Karpas-422 (cell line): ENCODE data around the gene SARS1. TPM values are rescaled to one million over a fixed set of nuclear protein-coding genes. Genes with fewer than 3 reads are reported as not detected.

Source experiments
- DNase-seq: peaks from one replicate; pipeline ENCODE4 v3.0.0-alpha.2; 2015
- H2AFZ ChIP-seq: fragments of 200-600 bp; sonication (generic); 2 replicates; pipeline ENCODE4 v1.6.1; 2014; ENCODE audit warnings: antibody characterized with exemption, low read length, mixed read lengths
- H3K27ac ChIP-seq: fragments of 200-600 bp; sonication (generic); 2 replicates; pipeline ENCODE4 v1.5.1; 2014; ENCODE audit warnings: mild to moderate bottlenecking, low read length, moderate library complexity
- H3K27me3 ChIP-seq: fragments of 200-600 bp; sonication (generic); 2 replicates; pipeline ENCODE4 v1.6.1; 2014; ENCODE audit warnings: low read length, mixed read lengths
- H3K36me3 ChIP-seq: fragments of 200-600 bp; sonication (generic); 2 replicates; pipeline ENCODE4 v1.6.1; 2014; ENCODE audit warnings: low read length, mixed read lengths; ENCODE audit not compliant: insufficient read depth
- H3K4me1 ChIP-seq: fragments of 200-600 bp; sonication (generic); 2 replicates; pipeline ENCODE4 v1.6.1; 2014; ENCODE audit warnings: mild to moderate bottlenecking, low read length, mixed read lengths
- H3K4me2 ChIP-seq: fragments of 200-600 bp; sonication (generic); 2 replicates; pipeline ENCODE4 v1.6.1; 2014; ENCODE audit warnings: low read length, low read depth, mild to moderate bottlenecking; ENCODE audit not compliant: poor library complexity, severe bottlenecking
- H3K4me3 ChIP-seq: fragments of 200-600 bp; sonication (generic); 2 replicates; pipeline ENCODE4 v1.5.1; 2014; ENCODE audit warnings: mild to moderate bottlenecking, antibody characterized with exemption, low read length, mixed read lengths
- H3K79me2 ChIP-seq: fragments of 200-600 bp; sonication (generic); 2 replicates; pipeline ENCODE4 v1.6.1; 2014; ENCODE audit warnings: mild to moderate bottlenecking, low read length, mixed read lengths
- H3K9ac ChIP-seq: fragments of 200-600 bp; sonication (generic); 2 replicates; pipeline ENCODE4 v1.6.0; 2014; ENCODE audit warnings: low read length
- H3K9me2 ChIP-seq: fragments of 200-600 bp; sonication (generic), shearing (Covaris generic); replicated peaks from 2 replicates; pipeline ENCODE4 v1.6.0; 2014; ENCODE audit warnings: mild to moderate bottlenecking, low read length, moderate library complexity; ENCODE audit not compliant: insufficient read depth
- H3K9me3 ChIP-seq: fragments of 300-700, 200-600 bp; sonication (generic); 2 replicates; pipeline ENCODE4 v1.6.1; 2014; ENCODE audit warnings: low read length, mixed read lengths
- H4K20me1 ChIP-seq: fragments of 200-600 bp; sonication (generic); 2 replicates; pipeline ENCODE4 v1.6.1; 2014; ENCODE audit warnings: mild to moderate bottlenecking, antibody characterized with exemption, low read length, low read depth; ENCODE audit not compliant: insufficient read depth
- total RNA-seq: library from RNA; depleted of rRNA; stranded (reverse); fragments of >200 nt; shearing (Covaris generic); gene quantifications from 2 replicates; pipeline ENCODE4 v1.2.3, GENCODE V29; 2014; ENCODE audit warnings: low replicate concordance

The SARS1 gene
- total RNA-seq, 1 experiment from 2014 or later: 184 TPM

DNA sequence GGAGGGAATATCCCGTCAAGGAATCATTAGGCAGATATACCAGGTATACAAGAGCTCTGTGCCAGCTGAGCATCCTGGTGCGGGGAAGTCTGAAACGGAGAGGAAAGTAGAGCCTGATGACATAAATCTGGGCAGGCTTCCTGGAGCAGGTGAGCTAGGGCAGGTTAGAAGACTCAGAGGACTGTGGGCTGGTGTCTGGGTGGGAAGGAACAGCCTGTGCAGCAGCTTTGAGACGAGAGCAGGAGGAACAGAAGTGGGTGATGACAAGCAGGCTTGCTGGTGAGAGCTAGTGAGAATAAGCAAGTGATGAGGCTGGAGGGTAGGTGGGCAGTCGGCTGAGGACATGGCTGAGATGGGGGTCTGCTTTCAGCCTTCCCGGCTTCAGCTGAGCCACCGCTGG, 42.4 kb downstream of the SARS1 start:
- Histone ChIP-seq H2AFZ (no peak overlapping the region), H3K27ac (no peak overlapping the region), H3K9me2 (no peaks in the 10 kb centered on the region), H3K36me3 (no peaks in the 10 kb centered on the region), H3K27me3 (no peaks in the 10 kb centered on the region), H3K4me2 (no peak overlapping the region), H3K9me3 (no peaks in the 10 kb centered on the region), H3K9ac (no peak overlapping the region), H3K4me1 (peaks cover 12% of the 10 kb centered on the region), H4K20me1 (no peaks in the 10 kb centered on the region), H3K79me2 (no peaks in the 10 kb centered on the region), H3K4me3 (no peak overlapping the region)
- no peak for DNase-seq

DNA sequence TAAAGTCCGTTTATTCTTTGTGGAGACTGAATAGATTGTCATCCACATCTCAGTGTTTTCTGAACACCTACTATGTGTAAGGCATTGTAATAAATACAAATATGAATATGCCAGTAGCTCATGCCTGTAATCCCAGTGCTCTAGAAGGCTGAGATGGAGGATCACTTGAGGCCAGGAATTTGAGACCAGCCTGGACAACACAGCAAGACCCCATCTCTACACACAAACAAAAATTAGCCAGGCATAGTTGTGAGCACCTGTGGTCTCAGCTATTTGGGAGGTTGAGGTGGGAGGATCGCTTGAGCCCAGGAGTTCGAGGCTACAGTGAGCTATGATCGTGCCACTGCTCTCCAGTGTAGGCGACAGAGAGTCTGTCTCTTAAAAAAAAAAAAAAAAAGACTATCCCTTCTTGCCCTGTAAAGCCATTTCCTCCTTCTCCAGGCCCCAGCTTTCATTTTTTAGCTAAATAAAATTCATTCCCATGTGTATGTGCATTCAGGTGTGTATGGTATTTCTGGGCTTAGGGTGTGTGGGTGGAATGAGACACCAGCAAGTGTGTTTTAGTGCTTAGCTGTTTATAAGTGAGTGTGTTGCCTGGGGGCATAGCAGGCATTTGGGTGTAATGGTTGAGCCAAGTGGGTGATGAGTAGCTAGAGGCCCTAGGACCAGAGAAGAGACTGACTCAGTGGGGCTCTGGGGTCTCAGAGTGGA, 43.4 kb downstream of the SARS1 start:
- H3K27ac ChIP-seq: no peak overlapping the region
- H3K4me1 ChIP-seq: peaks cover 12% of the 10 kb centered on the region
- H2AFZ ChIP-seq: no peak overlapping the region
- no peak overlapping the region for H3K4me2 ChIP-seq
- no peaks in the 10 kb centered on the region for H3K79me2 ChIP-seq
- no peak overlapping the region for H3K9ac ChIP-seq
- no peaks in the 10 kb centered on the region for H4K20me1 ChIP-seq
- no peaks in the 10 kb centered on the region for H3K27me3 ChIP-seq
- no peaks in the 10 kb centered on the region for H3K9me3 ChIP-seq
- no peak for DNase-seq
- H3K36me3 ChIP-seq: no peaks in the 10 kb centered on the region
- no peaks in the 10 kb centered on the region for H3K9me2 ChIP-seq
- no peak overlapping the region for H3K4me3 ChIP-seq

DNA sequence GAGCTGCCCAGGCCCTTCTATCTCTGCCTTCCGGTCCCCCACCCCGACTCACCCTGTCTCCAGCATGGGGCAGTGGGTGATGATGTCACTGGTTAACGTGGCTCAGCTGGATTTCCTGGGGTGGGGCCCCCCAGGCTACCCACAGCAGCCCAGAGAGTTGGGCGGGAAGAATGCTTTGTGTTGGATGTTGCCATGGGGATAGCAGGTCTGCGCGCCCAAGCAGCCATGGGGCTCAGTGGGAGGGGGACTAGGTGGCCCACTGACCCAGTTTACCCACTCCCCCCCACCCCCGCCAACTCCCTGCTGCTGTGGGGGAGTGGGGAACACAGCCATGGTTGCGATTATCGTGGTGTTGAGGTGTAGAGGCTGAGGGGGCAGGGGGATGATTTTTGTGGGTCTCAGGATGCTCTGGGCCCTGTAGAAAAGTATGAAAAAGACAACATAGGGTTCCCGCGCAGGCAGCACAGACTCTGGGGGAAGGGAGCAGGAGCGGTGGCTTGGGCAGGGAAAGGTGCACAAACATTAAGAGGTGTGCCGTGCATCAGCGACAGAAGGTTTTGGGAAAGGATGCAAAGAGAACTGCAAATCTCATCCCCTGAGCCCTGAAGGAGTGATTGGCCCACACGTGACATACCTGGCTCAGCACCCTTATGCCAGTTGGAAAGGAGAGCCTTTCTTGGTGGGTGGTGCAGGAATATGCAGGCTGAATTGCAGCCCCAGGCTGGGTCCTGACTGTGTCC, 44.1 kb downstream of the SARS1 start:
- Histone ChIP-seq H3K4me3 (no peak overlapping the region), H3K79me2 (no peaks in the 10 kb centered on the region), H3K4me1 (peaks cover 12% of the 10 kb centered on the region), H3K27me3 (no peaks in the 10 kb centered on the region), H3K9me2 (no peaks in the 10 kb centered on the region), H3K9me3 (no peaks in the 10 kb centered on the region), H3K4me2 (no peak overlapping the region), H4K20me1 (no peaks in the 10 kb centered on the region), H3K9ac (no peak overlapping the region), H3K27ac (no peak overlapping the region), H2AFZ (no peak overlapping the region), H3K36me3 (no peaks in the 10 kb centered on the region)
- no peak for DNase-seq

DNA sequence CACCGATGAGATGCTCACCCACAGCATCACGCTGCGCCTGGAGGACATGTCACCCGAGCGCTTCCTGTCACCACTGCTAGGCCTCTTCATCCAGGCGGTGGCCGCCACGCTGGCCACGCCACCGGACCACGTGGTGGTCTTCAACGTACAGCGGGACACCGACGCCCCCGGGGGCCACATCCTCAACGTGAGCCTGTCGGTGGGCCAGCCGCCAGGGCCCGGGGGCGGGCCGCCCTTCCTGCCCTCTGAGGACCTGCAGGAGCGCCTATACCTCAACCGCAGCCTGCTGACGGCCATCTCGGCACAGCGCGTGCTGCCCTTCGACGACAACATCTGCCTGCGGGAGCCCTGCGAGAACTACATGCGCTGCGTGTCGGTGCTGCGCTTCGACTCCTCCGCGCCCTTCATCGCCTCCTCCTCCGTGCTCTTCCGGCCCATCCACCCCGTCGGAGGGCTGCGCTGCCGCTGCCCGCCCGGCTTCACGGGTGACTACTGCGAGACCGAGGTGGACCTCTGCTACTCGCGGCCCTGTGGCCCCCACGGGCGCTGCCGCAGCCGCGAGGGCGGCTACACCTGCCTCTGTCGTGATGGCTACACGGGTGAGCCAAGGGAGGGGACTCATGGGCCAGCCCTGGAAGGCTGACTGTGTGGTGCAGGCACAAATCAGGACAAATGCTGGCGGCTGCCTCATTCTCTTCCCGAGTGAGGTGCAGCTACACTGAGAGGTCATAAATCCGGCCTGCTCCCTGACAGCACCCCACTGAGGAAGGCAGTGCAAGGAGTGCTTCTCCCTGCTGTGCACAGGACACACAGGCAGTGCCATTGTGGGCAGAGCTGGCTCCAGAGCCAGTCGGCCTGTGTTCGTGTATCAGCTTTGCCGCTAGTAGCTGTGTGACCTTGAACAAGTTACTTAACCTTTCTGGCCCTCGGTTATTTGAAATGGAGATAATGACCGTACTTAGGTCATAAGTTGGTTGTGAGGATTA, 45.1 kb downstream of the SARS1 start:
- Histone ChIP-seq H3K36me3 (no peaks in the 10 kb centered on the region), H3K9ac (no peak overlapping the region), H3K79me2 (no peaks in the 10 kb centered on the region), H4K20me1 (no peaks in the 10 kb centered on the region; the same call in 1 of the 2 replicates), H3K27ac (no peak overlapping the region), H3K4me2 (no peak overlapping the region), H3K9me3 (no peaks in the 10 kb centered on the region), H3K4me1 (peaks cover 5% of the 10 kb centered on the region), H3K27me3 (no peaks in the 10 kb centered on the region), H3K4me3 (no peak overlapping the region), H2AFZ (no peak overlapping the region), H3K9me2 (no peaks in the 10 kb centered on the region)
- no peak for DNase-seq

- Histone ChIP-seq H3K4me3 (no peak overlapping the region), H3K4me2 (no peak overlapping the region), H3K9me3 (no peaks in the 10 kb centered on the region), H3K36me3 (no peaks in the 10 kb centered on the region), H3K27me3 (no peaks in the 10 kb centered on the region), H3K9ac (no peak overlapping the region), H3K4me1 (no peaks in the 10 kb centered on the region), H2AFZ (no peak overlapping the region), H3K79me2 (no peaks in the 10 kb centered on the region), H4K20me1 (no peaks in the 10 kb centered on the region; the same call in 1 of the 2 replicates), H3K9me2 (no peaks in the 10 kb centered on the region), H3K27ac (no peak overlapping the region)
- DNase-seq: no peak
Observed at GRCh38 chr1:109259674-109260557, 46.2 kb downstream of the SARS1 start.

- Histone ChIP-seq H3K4me3 (no peak overlapping the region), H3K9me2 (no peaks in the 10 kb centered on the region), H3K9me3 (no peaks in the 10 kb centered on the region), H3K36me3 (no peaks in the 10 kb centered on the region), H3K79me2 (no peaks in the 10 kb centered on the region), H4K20me1 (no peaks in the 10 kb centered on the region; the same call in 1 of the 2 replicates), H3K27me3 (no peaks in the 10 kb centered on the region), H3K4me1 (no peaks in the 10 kb centered on the region), H2AFZ (no peak overlapping the region), H3K4me2 (no peak overlapping the region), H3K27ac (no peak overlapping the region), H3K9ac (no peak overlapping the region)
- no peak for DNase-seq
Observed at GRCh38 chr1:109261006-109261405, 47.3 kb downstream of the SARS1 start.

- no peaks in the 10 kb centered on the region; the same call in 1 of the 2 replicates for H4K20me1 ChIP-seq
- no peak for DNase-seq
- H3K9me3 ChIP-seq: no peaks in the 10 kb centered on the region
- H3K4me1 ChIP-seq: no peaks in the 10 kb centered on the region
- no peak overlapping the region for H3K27ac ChIP-seq
- H3K4me3 ChIP-seq: no peak overlapping the region
- H3K9ac ChIP-seq: no peak overlapping the region
- H2AFZ ChIP-seq: no peak overlapping the region
- H3K79me2 ChIP-seq: no peaks in the 10 kb centered on the region
- no peak overlapping the region for H3K4me2 ChIP-seq
- no peaks in the 10 kb centered on the region for H3K27me3 ChIP-seq
- H3K9me2 ChIP-seq: no peaks in the 10 kb centered on the region
- H3K36me3 ChIP-seq: no peaks in the 10 kb centered on the region
Observed at GRCh38 chr1:109261578-109261977, 47.9 kb downstream of the SARS1 start.
